OCI-LY7 (cell line): ENCODE data around the gene CHRNB2. TPM values are rescaled to one million over a fixed set of nuclear protein-coding genes. Genes with fewer than 3 reads are reported as not detected.

ENCODE experiments used
- BruUV-seq: library from RNA; stranded (reverse); fragments of 400-500 nt; replicated peaks from 2 replicates; lab custom pipeline; 2021; lab: Mats Ljungman, UMichigan
- CTCF ChIA-PET: fragments of 300-600 bp; sonication (Branson Sonifier 250); formaldehyde crosslinking; loops from one replicate; lab custom pipeline; 2022; ENCODE audit warnings: antibody characterized with exemption; ENCODE audit not compliant: unreplicated experiment; lab: Charles Lee
- POLR2A ChIA-PET: fragments of 300-600 bp; sonication (Branson Sonifier 250); formaldehyde crosslinking; loops from one replicate; lab custom pipeline; 2022; ENCODE audit warnings: antibody characterized with exemption; lab: Charles Lee
- DNase-seq: peaks from one replicate; pipeline ENCODE4 v3.0.0-alpha.2; 2015; ENCODE audit warnings: low spot score
- H2AFZ ChIP-seq: fragments of 200-600 bp; sonication (generic), shearing (Covaris generic); 2 replicates; pipeline ENCODE4 v1.6.1; 2014; ENCODE audit warnings: mild to moderate bottlenecking, antibody characterized with exemption, low read length, moderate library complexity
- H3K27ac ChIP-seq: fragments of 200-600 bp; sonication (generic); 2 replicates; pipeline ENCODE4 v1.5.1; 2014; ENCODE audit warnings: mixed run types, low read depth, mild to moderate bottlenecking, moderate library complexity, low read length, inconsistent platforms; ENCODE audit not compliant: poor library complexity, severe bottlenecking
- H3K36me3 ChIP-seq: fragments of 200-600 bp; sonication (generic); 2 replicates; pipeline ENCODE4 v1.6.1; 2014; ENCODE audit warnings: mild to moderate bottlenecking, antibody characterized with exemption, low read length, moderate library complexity, mixed read lengths; ENCODE audit not compliant: insufficient read depth
- H3K4me1 ChIP-seq: fragments of 200-600 bp; sonication (generic); 2 replicates; pipeline ENCODE4 v1.5.1; 2014; ENCODE audit warnings: mild to moderate bottlenecking, low read length; ENCODE audit not compliant: insufficient read depth, poor library complexity, severe bottlenecking
- H3K4me2 ChIP-seq: fragments of 200-600 bp; sonication (generic); 2 replicates; pipeline ENCODE4 v1.6.1; 2014; ENCODE audit warnings: mild to moderate bottlenecking, low read length
- H3K4me3 ChIP-seq: fragments of 200-600 bp; sonication (generic); 2 replicates; pipeline ENCODE4 v1.5.1; 2014; ENCODE audit warnings: mild to moderate bottlenecking, low read depth, low read length; ENCODE audit not compliant: poor library complexity, severe bottlenecking
- H3K79me2 ChIP-seq: fragments of 200-600 bp; sonication (generic); 2 replicates; pipeline ENCODE4 v1.6.1; 2016; ENCODE audit warnings: low read depth, mild to moderate bottlenecking, low read length, moderate library complexity, mixed read lengths; ENCODE audit not compliant: insufficient read depth
- H3K9me2 ChIP-seq: fragments of 200-600 bp; sonication (generic); 2 replicates; pipeline ENCODE4 v1.6.1; 2016; ENCODE audit warnings: mild to moderate bottlenecking, low read length, mixed read lengths; ENCODE audit not compliant: insufficient read depth
- H3K9me3 ChIP-seq: fragments of 200-600 bp; sonication (generic); 2 replicates; pipeline ENCODE4 v1.6.1; 2014; ENCODE audit warnings: mild to moderate bottlenecking, mixed run types, low read length, mixed read lengths
- H4K20me1 ChIP-seq: fragments of 200-600 bp; sonication (generic); 2 replicates; pipeline ENCODE4 v1.6.1; 2014; ENCODE audit warnings: mild to moderate bottlenecking, antibody characterized with exemption, low read length, moderate library complexity, mixed read lengths; ENCODE audit not compliant: insufficient read depth
- EZH2phosphoT487 ChIP-seq: fragments of 200-600 bp; sonication (generic); IDR thresholded peaks from 2 replicates; pipeline ENCODE4 v1.6.1; 2018; ENCODE audit warnings: low read depth, borderline replicate concordance, mild to moderate bottlenecking, mixed run types, antibody characterized with exemption, low read length, moderate library complexity, mixed read lengths
- intact Hi-C: fragments of 100-400 bp; cut with micrococcal nuclease; formaldehyde crosslinking; loops from one replicate; pipeline ENCODE4 v1.10.0; 2022; ENCODE audit not compliant: unreplicated experiment
- total RNA-seq, 2 experiments: library from RNA; depleted of rRNA in 1 of 2; stranded (reverse); fragments of >200 nt in 1 of 2; shearing (Covaris generic) in 1 of 2; gene quantifications; 2 replicates each; pipeline ENCODE4 v1.2.3, GENCODE V29; 2014 to 2022
- TF ChIP-seq, protein P1 (sequence below): fragments of 200-600 bp; sonication (generic); conservative IDR thresholded peaks from 2 replicates; pipeline ENCODE4 v1.5.1; 2014; ENCODE audit warnings: mild to moderate bottlenecking, antibody characterized with exemption, low read length, moderate library complexity, mixed read lengths

Gene CHRNB2
- total RNA-seq, 2 experiments from 2014 or later, result 0.13 to 0.42 TPM

DNA sequence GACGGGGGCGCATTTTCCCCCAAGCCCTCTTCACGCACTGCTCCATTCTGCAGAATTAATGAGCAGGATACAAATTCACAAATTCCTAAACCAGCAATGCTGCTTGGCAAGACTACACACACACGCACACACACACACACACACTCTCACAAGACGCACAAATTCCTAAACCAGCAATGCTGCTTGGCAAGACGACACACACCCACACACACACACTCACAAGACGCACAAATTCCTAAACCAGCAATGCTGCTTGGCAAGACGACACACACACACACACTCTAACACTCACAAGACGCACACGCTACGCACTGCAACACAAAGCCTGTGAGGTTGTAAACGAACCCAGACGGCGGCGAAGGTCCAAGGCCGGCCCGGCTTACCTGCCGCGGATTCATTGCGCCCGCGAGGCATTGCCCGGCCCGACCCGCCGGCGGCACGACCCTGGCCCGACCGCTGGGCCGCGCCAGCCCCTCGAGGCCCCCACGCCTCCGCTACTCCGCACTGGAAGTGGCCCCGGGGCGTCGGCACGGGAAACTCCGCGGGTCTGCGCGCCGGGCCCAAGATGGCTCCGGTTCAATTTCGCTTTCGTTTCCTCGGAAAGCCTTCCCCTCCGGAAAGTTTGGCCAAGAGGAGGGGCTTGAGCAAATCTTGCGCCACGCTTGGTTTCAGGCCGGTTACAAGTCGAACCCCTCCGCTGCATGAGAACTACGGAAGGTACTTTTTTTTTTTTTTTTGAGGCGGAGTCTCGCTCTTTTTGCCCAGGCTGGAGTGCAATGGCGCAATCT lies 40.2 kb downstream of the CHRNB2 start, which contains the start of gene ADAR:
ADAR (minus strand) TSS at position 578 of the 788 bp plus-strand sequence; CDS start at position 398, 180 bp downstream.
- POLR2A ChIA-PET, result interaction anchor here (0.6 to 1.3 kb wide), 2 partner anchors 18 to 48 kb away, joined by 4 read pairs; no protein-coding TSS in a partner anchor
- peaks cover 43% of the 10 kb centered on the region for H3K4me1 ChIP-seq
- CTCF ChIA-PET, result no interaction called here

DNA sequence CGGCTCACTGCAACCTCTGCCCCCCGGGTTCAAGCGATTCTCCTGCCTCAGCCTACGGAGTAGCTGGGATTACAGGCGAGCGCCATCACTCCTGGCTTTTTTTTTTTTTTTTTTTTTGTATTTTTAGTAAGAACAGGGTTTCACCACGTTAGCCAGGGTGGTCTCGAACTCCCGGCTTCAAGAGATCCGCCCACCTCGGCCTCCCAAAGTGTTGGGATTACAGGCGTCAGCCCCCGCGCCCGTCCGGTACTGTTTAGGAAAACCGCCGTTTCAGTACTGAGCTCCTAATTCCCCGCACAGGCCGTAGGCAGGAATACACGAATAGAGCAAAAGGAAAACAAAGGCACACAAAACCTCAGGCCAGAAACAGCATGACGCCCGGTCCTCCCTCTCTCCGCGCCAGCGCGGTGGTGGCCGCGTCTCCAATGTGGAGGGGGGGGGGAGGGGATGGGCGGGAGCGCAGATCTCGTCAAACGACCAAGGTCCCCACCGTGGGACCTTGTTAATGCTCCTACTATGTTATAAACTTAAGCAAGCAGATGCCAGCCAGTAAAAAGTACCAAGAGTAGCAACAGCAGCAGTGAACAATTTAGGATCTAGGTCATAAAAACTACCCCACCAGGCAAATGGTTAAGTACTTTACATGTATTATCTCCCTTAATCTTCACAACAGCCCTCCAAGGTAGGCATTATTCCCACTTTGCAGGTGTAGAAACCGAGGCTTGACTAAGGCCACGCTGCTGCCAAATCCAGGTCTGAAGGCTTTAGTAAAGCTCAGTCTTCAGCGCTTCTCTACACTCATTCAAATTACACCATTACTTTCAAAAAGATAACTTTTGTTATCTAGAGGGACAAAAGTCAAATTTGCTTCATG lies 41.1 kb downstream of the CHRNB2 start:
- Histone ChIP-seq H3K79me2 (peaks cover 83% of the 10 kb centered on the region), H2AFZ (peak overlapping the region; percentile 62; the same call in 1 of the 2 replicates), H3K9me2 (no peaks in the 10 kb centered on the region), H4K20me1 (peaks cover 13% of the 10 kb centered on the region; the same call in 1 of the 2 replicates), H3K4me3 (peak overlapping the region; percentile 81), H3K9me3 (no peaks in the 10 kb centered on the region), H3K4me2 (peak overlapping the region; percentile 100), H3K4me1 (peaks cover 38% of the 10 kb centered on the region), H3K27ac (peak overlapping the region; percentile 81), H3K36me3 (peaks cover 13% of the 10 kb centered on the region; the same call in 1 of the 2 replicates)
- CTCF ChIA-PET, result no interaction called here
- peak; percentile 52 for DNase-seq
- TF ChIP-seq, protein P1, sequence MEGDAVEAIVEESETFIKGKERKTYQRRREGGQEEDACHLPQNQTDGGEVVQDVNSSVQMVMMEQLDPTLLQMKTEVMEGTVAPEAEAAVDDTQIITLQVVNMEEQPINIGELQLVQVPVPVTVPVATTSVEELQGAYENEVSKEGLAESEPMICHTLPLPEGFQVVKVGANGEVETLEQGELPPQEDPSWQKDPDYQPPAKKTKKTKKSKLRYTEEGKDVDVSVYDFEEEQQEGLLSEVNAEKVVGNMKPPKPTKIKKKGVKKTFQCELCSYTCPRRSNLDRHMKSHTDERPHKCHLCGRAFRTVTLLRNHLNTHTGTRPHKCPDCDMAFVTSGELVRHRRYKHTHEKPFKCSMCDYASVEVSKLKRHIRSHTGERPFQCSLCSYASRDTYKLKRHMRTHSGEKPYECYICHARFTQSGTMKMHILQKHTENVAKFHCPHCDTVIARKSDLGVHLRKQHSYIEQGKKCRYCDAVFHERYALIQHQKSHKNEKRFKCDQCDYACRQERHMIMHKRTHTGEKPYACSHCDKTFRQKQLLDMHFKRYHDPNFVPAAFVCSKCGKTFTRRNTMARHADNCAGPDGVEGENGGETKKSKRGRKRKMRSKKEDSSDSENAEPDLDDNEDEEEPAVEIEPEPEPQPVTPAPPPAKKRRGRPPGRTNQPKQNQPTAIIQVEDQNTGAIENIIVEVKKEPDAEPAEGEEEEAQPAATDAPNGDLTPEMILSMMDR, result no peak
- intact Hi-C loops, result loop anchor here (1.0 to 5.0 kb wide), 4 partner anchors 19 to 454 kb away; partner anchors contain the start of genes EFNA4 and UBE2Q1
- TSS peak; percentile 63 for BruUV-seq
- POLR2A ChIA-PET, result interaction anchor here (0.6 to 1.5 kb wide), 3 partner anchors 16 to 160 kb away, joined by 4 to 6 read pairs (median 4); no protein-coding TSS in a partner anchor

More for the DNA sequence above, 40.2 kb downstream of the CHRNB2 start, which contains the start of gene ADAR:
- TF ChIP-seq, protein P1, result peak; percentile 42; the same call in 1 of the 2 replicates
- no peak for TF ChIP-seq EZH2phosphoT487
- Histone ChIP-seq H3K36me3 (peaks cover 19% of the 10 kb centered on the region; the same call in 1 of the 2 replicates), H3K79me2 (peaks cover 90% of the 10 kb centered on the region), H3K4me3 (peak within 1 kb of the TSS; percentile 81), H2AFZ (peak within 1 kb of the TSS; percentile 62; the same call in 1 of the 2 replicates), H3K9me3 (no peaks in the 10 kb centered on the region), H3K9me2 (no peaks in the 10 kb centered on the region), H4K20me1 (peaks cover 13% of the 10 kb centered on the region), H3K27ac (peak within 1 kb of the TSS; percentile 81), H3K4me2 (peak within 1 kb of the TSS; percentile 100)
- BruUV-seq, result no TSS peak
- intact Hi-C loops, result loop anchor here (2.0 to 5.0 kb wide), 3 partner anchors 49 to 454 kb away; partner anchors contain the start of genes EFNA4 and UBE2Q1
- DNase-seq, result peak; percentile 96
